Activated naive CD4-positive, alpha-beta T cell treated with anti-CD3 and anti-CD28 coated beads, Interleukin-2, amount 10 ng/mL, durations not matched to agents 7 days and 5 days (primary cell): Measurements from ENCODE around the gene IMP3.

Experiments used
- CTCF ChIA-PET: fragments of 350-600 bp; sonication (Branson Sonifier 250); formaldehyde crosslinking; loops from one replicate; lab custom pipeline; 2021; ENCODE audit warnings: antibody characterized with exemption; lab: Charles Lee
- DNase-seq: peaks from one replicate; pipeline ENCODE4 v3.0.0-alpha.2; 2020
- H3K27ac Mint-ChIP-seq: one replicate; pipeline ENCODE4 v1.8.0; 2021; ENCODE audit warnings: mild to moderate bottlenecking, moderate library complexity, mixed read lengths
- H3K27me3 Mint-ChIP-seq: one replicate; pipeline ENCODE4 v1.8.0; 2021; ENCODE audit warnings: mild to moderate bottlenecking, mixed read lengths
- H3K36me3 Mint-ChIP-seq: one replicate; pipeline ENCODE4 v1.8.0; 2021; ENCODE audit warnings: mixed read lengths
- H3K4me1 Mint-ChIP-seq: one replicate; pipeline ENCODE4 v1.8.0; 2021; ENCODE audit warnings: mixed read lengths
- H3K4me3 Mint-ChIP-seq: one replicate; pipeline ENCODE4 v1.8.0; 2021; ENCODE audit warnings: mild to moderate bottlenecking, moderate library complexity, mixed read lengths
- H3K9me3 Mint-ChIP-seq: one replicate; pipeline ENCODE4 v1.8.0; 2021; ENCODE audit warnings: mixed read lengths

IMP3 gene

GRCh38 chr15:75677465-75678323, 37.7 kb upstream of the IMP3 start:
- Mint-ChIP-seq H3K4me3 (no peak overlapping the region), H3K36me3 (no peaks in the 10 kb centered on the region), H3K4me1 (no peaks in the 10 kb centered on the region), H3K9me3 (no peaks in the 10 kb centered on the region), H3K27ac (no peak overlapping the region), H3K27me3 (peaks cover 13% of the 10 kb centered on the region)
- DNase-seq, result no peak
- CTCF ChIA-PET, result interaction anchor here (1.1 to 9.8 kb wide), 4 partner anchors 8 to 310 kb away, joined by 3 to 62 read pairs (median 5); partner anchors contain the start of gene MAN2C1

- H3K4me3 Mint-ChIP-seq, result no peak overlapping the region
- no peaks in the 10 kb centered on the region for H3K4me1 Mint-ChIP-seq
- DNase-seq, result no peak
- H3K36me3 Mint-ChIP-seq, result no peaks in the 10 kb centered on the region
- no peaks in the 10 kb centered on the region for H3K9me3 Mint-ChIP-seq
- peaks cover 13% of the 10 kb centered on the region for H3K27me3 Mint-ChIP-seq
- H3K27ac Mint-ChIP-seq, result no peak overlapping the region
- CTCF ChIA-PET, result interaction anchor here (0.8 to 2.1 kb wide), 3 partner anchors 9 to 124 kb away, joined by 3 to 7 read pairs (median 4); no protein-coding TSS in a partner anchor
Measured at GRCh38 chr15:75676688-75677464, 36.9 kb upstream of the IMP3 start.

- H3K27ac Mint-ChIP-seq, result no peak overlapping the region
- H3K4me3 Mint-ChIP-seq, result no peak overlapping the region
- H3K27me3 Mint-ChIP-seq, result peaks cover 9% of the 10 kb centered on the region
- H3K36me3 Mint-ChIP-seq, result no peaks in the 10 kb centered on the region
- no peak for DNase-seq
- H3K9me3 Mint-ChIP-seq, result no peaks in the 10 kb centered on the region
- CTCF ChIA-PET, result interaction anchor here (2.1 kb wide), 1 partner anchor 10 kb away, joined by 7 read pairs; no protein-coding TSS in a partner anchor
- no peaks in the 10 kb centered on the region for H3K4me1 Mint-ChIP-seq
Measured at GRCh38 chr15:75675579-75676404, 35.8 kb upstream of the IMP3 start.

- CTCF ChIA-PET, result interaction anchor here (0.9 kb wide), 1 partner anchor 306 kb away, joined by 3 read pairs; the partner anchor contains the start of gene MAN2C1
Measured at GRCh38 chr15:75674366-75674765, 34.3 kb upstream of the IMP3 start.

GRCh38 chr15:75673426-75674235, 33.6 kb upstream of the IMP3 start:
- no peak for DNase-seq
- no peak overlapping the region for H3K4me3 Mint-ChIP-seq
- no peak overlapping the region for H3K27ac Mint-ChIP-seq
- no peaks in the 10 kb centered on the region for H3K4me1 Mint-ChIP-seq
- no peaks in the 10 kb centered on the region for H3K36me3 Mint-ChIP-seq
- no peaks in the 10 kb centered on the region for H3K9me3 Mint-ChIP-seq
- CTCF ChIA-PET, result no interaction called here
- peaks cover 9% of the 10 kb centered on the region for H3K27me3 Mint-ChIP-seq

More at GRCh38 chr15:75674366-75674765, 34.3 kb upstream of the IMP3 start:
- H3K4me1 Mint-ChIP-seq, result no peaks in the 10 kb centered on the region
- no peak overlapping the region for H3K4me3 Mint-ChIP-seq
- no peaks in the 10 kb centered on the region for H3K36me3 Mint-ChIP-seq
- H3K27ac Mint-ChIP-seq, result no peak overlapping the region
- no peaks in the 10 kb centered on the region for H3K9me3 Mint-ChIP-seq
- no peak for DNase-seq
- H3K27me3 Mint-ChIP-seq, result peaks cover 9% of the 10 kb centered on the region

- H3K27me3 Mint-ChIP-seq, result peaks cover 9% of the 10 kb centered on the region
- H3K9me3 Mint-ChIP-seq, result no peaks in the 10 kb centered on the region
- CTCF ChIA-PET, result interaction anchor here (0.6 to 1.3 kb wide), 2 partner anchors 13 to 23 kb away, joined by 3 read pairs; no protein-coding TSS in a partner anchor
- no peak for DNase-seq
- H3K4me3 Mint-ChIP-seq, result no peak overlapping the region
- H3K36me3 Mint-ChIP-seq, result no peaks in the 10 kb centered on the region
- no peaks in the 10 kb centered on the region for H3K4me1 Mint-ChIP-seq
- H3K27ac Mint-ChIP-seq, result no peak overlapping the region
Measured at GRCh38 chr15:75672646-75673425, 32.8 kb upstream of the IMP3 start.

GRCh38 chr15:75671730-75672602, 31.9 kb upstream of the IMP3 start:
- Mint-ChIP-seq H3K27ac (no peak overlapping the region), H3K27me3 (peaks cover 9% of the 10 kb centered on the region), H3K4me3 (no peak overlapping the region), H3K4me1 (no peaks in the 10 kb centered on the region), H3K36me3 (no peaks in the 10 kb centered on the region), H3K9me3 (no peaks in the 10 kb centered on the region)
- CTCF ChIA-PET, result interaction anchor here (1.0 to 1.3 kb wide), 3 partner anchors 10 to 22 kb away, joined by 3 read pairs; no protein-coding TSS in a partner anchor
- no peak for DNase-seq

GRCh38 chr15:75669879-75670212, 29.8 kb upstream of the IMP3 start:
- CTCF ChIA-PET, result no interaction called here
- Mint-ChIP-seq H3K4me3 (no peak overlapping the region), H3K27me3 (peaks cover 9% of the 10 kb centered on the region), H3K9me3 (no peaks in the 10 kb centered on the region), H3K27ac (no peak overlapping the region), H3K4me1 (no peaks in the 10 kb centered on the region), H3K36me3 (no peaks in the 10 kb centered on the region)
- DNase-seq, result no peak

- Mint-ChIP-seq H3K4me3 (no peak overlapping the region), H3K27ac (no peak overlapping the region)
- CTCF ChIA-PET, result interaction anchor here (0.9 to 1.5 kb wide), 3 partner anchors 12 to 72 kb away, joined by 3 to 4 read pairs (median 4); no protein-coding TSS in a partner anchor
Measured at GRCh38 chr15:75669191-75669878, 29.3 kb upstream of the IMP3 start.

GRCh38 chr15:75666823-75667501, 26.9 kb upstream of the IMP3 start:
- H3K36me3 Mint-ChIP-seq, result no peaks in the 10 kb centered on the region

More at GRCh38 chr15:75669191-75669878, 29.3 kb upstream of the IMP3 start:
- Mint-ChIP-seq H3K9me3 (no peaks in the 10 kb centered on the region), H3K36me3 (no peaks in the 10 kb centered on the region), H3K4me1 (no peaks in the 10 kb centered on the region), H3K27me3 (peaks cover 9% of the 10 kb centered on the region)
- no peak for DNase-seq

GRCh38 chr15:75663931-75664421, 24.0 kb upstream of the IMP3 start:
- no peaks in the 10 kb centered on the region for H3K27me3 Mint-ChIP-seq
- H3K4me3 Mint-ChIP-seq, result no peak overlapping the region
- CTCF ChIA-PET, result no interaction called here
- H3K4me1 Mint-ChIP-seq, result no peaks in the 10 kb centered on the region
- no peaks in the 10 kb centered on the region for H3K9me3 Mint-ChIP-seq
- no peak for DNase-seq
- H3K36me3 Mint-ChIP-seq, result no peaks in the 10 kb centered on the region
- no peak overlapping the region for H3K27ac Mint-ChIP-seq

More at GRCh38 chr15:75666823-75667501, 26.9 kb upstream of the IMP3 start:
- Mint-ChIP-seq H3K9me3 (no peaks in the 10 kb centered on the region), H3K27me3 (peaks cover 2% of the 10 kb centered on the region), H3K4me1 (no peaks in the 10 kb centered on the region), H3K27ac (no peak overlapping the region), H3K4me3 (no peak overlapping the region)
- no peak for DNase-seq
- CTCF ChIA-PET, result no interaction called here
